Mesenchymal stem cell (in vitro differentiated cells and primary cell): Measurements from ENCODE around the gene HIF1A.
"Not testable (repeated sequence)": the region's sequence is repeated elsewhere in the genome, so short reads cannot be mapped to it uniquely, and the experiment has no call there.

Experiments
- DNase-seq: peaks from one replicate; pipeline ENCODE4 v3.0.0-alpha.2; 2013
- H2AFZ ChIP-seq: one replicate; pipeline ENCODE4 v1.6.1; 2013; ENCODE audit warnings: low read depth, mild to moderate bottlenecking, control low read depth, inconsistent platforms, low read length, moderate library complexity
- H2AK5ac ChIP-seq: 2 replicates; pipeline ENCODE4 v1.6.1; 2013; ENCODE audit warnings: low read length, moderate library complexity, mild to moderate bottlenecking, inconsistent platforms; ENCODE audit not compliant: severe bottlenecking
- H2BK120ac ChIP-seq: one replicate; pipeline ENCODE4 v1.6.1; 2013; ENCODE audit warnings: low read depth, mild to moderate bottlenecking, inconsistent platforms, low read length, moderate library complexity
- H2BK12ac ChIP-seq, 2 experiments: one replicate each; pipeline ENCODE4 v1.6.1; 2013; ENCODE audit warnings: inconsistent platforms in 2 of 2, low read length in 2 of 2, mild to moderate bottlenecking in 2 of 2, moderate library complexity in 2 of 2, control low read depth in 1 of 2
- H2BK15ac ChIP-seq: one replicate; pipeline ENCODE4 v1.6.1; 2013; ENCODE audit warnings: mild to moderate bottlenecking, low read depth, inconsistent platforms; ENCODE audit not compliant: poor library complexity, severe bottlenecking
- H2BK5ac ChIP-seq: 2 replicates; pipeline ENCODE4 v1.6.1; 2013; ENCODE audit warnings: low read depth, mild to moderate bottlenecking, low read length, control low read depth, inconsistent platforms; ENCODE audit not compliant: poor library complexity, severe bottlenecking
- H3K14ac ChIP-seq, 2 experiments: one replicate each; pipeline ENCODE4 v1.6.1; 2013; ENCODE audit warnings: inconsistent platforms in 2 of 2, low read length in 2 of 2, control low read depth in 1 of 2, mild to moderate bottlenecking in 1 of 2, moderate library complexity in 1 of 2
- H3K18ac ChIP-seq, 2 experiments: one replicate each; pipeline ENCODE4 v1.6.1; 2013; ENCODE audit warnings: inconsistent platforms in 2 of 2, low read length in 2 of 2, control low read depth in 1 of 2, low read depth in 1 of 2, mild to moderate bottlenecking in 1 of 2
- H3K23ac ChIP-seq, 2 experiments: one replicate each; pipeline ENCODE4 v1.6.1; 2013; ENCODE audit warnings: inconsistent platforms in 2 of 2, low read length in 2 of 2, mild to moderate bottlenecking in 2 of 2, moderate library complexity in 2 of 2, control low read depth in 1 of 2
- H3K27ac ChIP-seq: 2 replicates; pipeline ENCODE4 v1.5.1; 2013; ENCODE audit warnings: mild to moderate bottlenecking, moderate library complexity, low read length, control low read depth, inconsistent platforms; ENCODE audit not compliant: poor library complexity, severe bottlenecking
- H3K27me3 ChIP-seq, 2 experiments: 2 replicates each; pipeline versions ENCODE4 v1.6.1 to v1.7.0; 2013; ENCODE audit warnings: low read length in 2 of 2, mild to moderate bottlenecking in 2 of 2, moderate library complexity in 2 of 2, control low read depth in 1 of 2, inconsistent platforms in 1 of 2; ENCODE audit not compliant: control insufficient read depth in 1 of 2, insufficient read depth in 1 of 2
- H3K36me3 ChIP-seq, 2 experiments: 2 replicates each; pipeline versions ENCODE4 v1.6.1 to v1.7.0; 2013; ENCODE audit warnings: low read length in 2 of 2, control low read depth in 1 of 2, inconsistent platforms in 1 of 2, low read depth in 1 of 2, mild to moderate bottlenecking in 1 of 2; ENCODE audit not compliant: insufficient read depth in 2 of 2, control insufficient read depth in 1 of 2
- H3K4ac ChIP-seq, 2 experiments: one replicate each; pipeline ENCODE4 v1.6.1; 2013; ENCODE audit warnings: inconsistent platforms in 2 of 2, low read length in 2 of 2, mild to moderate bottlenecking in 2 of 2, moderate library complexity in 2 of 2, control low read depth in 1 of 2, low read depth in 1 of 2
- H3K4me1 ChIP-seq: 2 replicates; pipeline ENCODE4 v1.6.1; 2013; ENCODE audit warnings: low read depth, low read length, control low read depth; ENCODE audit not compliant: control insufficient read depth, insufficient read depth
- H3K4me2 ChIP-seq: 2 replicates; pipeline ENCODE4 v1.6.1; 2013; ENCODE audit warnings: low read length, mild to moderate bottlenecking, inconsistent platforms; ENCODE audit not compliant: poor library complexity, severe bottlenecking
- H3K4me3 ChIP-seq, 2 experiments: 2 replicates each; pipeline versions ENCODE4 v1.5.1 to v1.7.0; 2013; ENCODE audit warnings: low read length in 2 of 2, mild to moderate bottlenecking in 2 of 2, control low read depth in 1 of 2, low read depth in 1 of 2; ENCODE audit not compliant: insufficient read depth in 1 of 2
- H3K79me1 ChIP-seq: replicated peaks from 2 replicates; pipeline ENCODE4 v1.6.1; 2013; ENCODE audit warnings: mild to moderate bottlenecking, control low read depth, low read length, inconsistent platforms; ENCODE audit not compliant: poor library complexity, severe bottlenecking
- H3K9ac ChIP-seq: 2 replicates; pipeline ENCODE4 v1.7.0; 2013; ENCODE audit warnings: mild to moderate bottlenecking, low read length, moderate library complexity
- H3K9me3 ChIP-seq: 2 replicates; pipeline ENCODE4 v1.7.0; 2013; ENCODE audit warnings: mild to moderate bottlenecking, low read length; ENCODE audit not compliant: control insufficient read depth
- H4K8ac ChIP-seq: one replicate; pipeline ENCODE4 v1.6.1; 2013; ENCODE audit warnings: inconsistent platforms, mild to moderate bottlenecking, low read length, moderate library complexity
- H4K91ac ChIP-seq: one replicate; pipeline ENCODE4 v1.6.1; 2013; ENCODE audit warnings: mild to moderate bottlenecking, low read length, inconsistent platforms
- WGBS: methylation state at CpG from one replicate; pipeline ENCODE4 v1.1.7; 2013; ENCODE audit warnings: mixed read lengths; 5-methylcytosine and 5-hydroxymethylcytosine counted together

The HIF1A gene

GRCh38 chr14:61706096-61706690 is 10.9 kb downstream of the HIF1A start:
- no peak overlapping the region for H2AK5ac ChIP-seq
- peak overlapping the region; percentile 50 for H3K4me2 ChIP-seq
- no peak overlapping the region for H2BK12ac ChIP-seq
- H2BK5ac ChIP-seq: no peak overlapping the region
- H3K27ac ChIP-seq: peak overlapping the region; percentile 47
- peaks cover 0 to 3% of the 10 kb centered on the region in 2 experiments for H3K36me3 ChIP-seq
- peak overlapping the region; percentile 29 for H3K9ac ChIP-seq
- peak overlapping the region in 1 of 2 experiments; percentile 58 for H3K4me3 ChIP-seq
- no peaks in the 10 kb centered on the region for H3K27me3 ChIP-seq
- H3K4me1 ChIP-seq: peaks cover 1% of the 10 kb centered on the region
- no peak overlapping the region for H3K4ac ChIP-seq
- no peak overlapping the region for H3K14ac ChIP-seq
- no peaks in the 10 kb centered on the region for H3K79me1 ChIP-seq
- H3K23ac ChIP-seq: no peak overlapping the region
- no peak overlapping the region for H4K8ac ChIP-seq
- H3K18ac ChIP-seq: no peak overlapping the region
- no peak overlapping the region for H2AFZ ChIP-seq
- H2BK15ac ChIP-seq: no peak overlapping the region
- H3K9me3 ChIP-seq: no peaks in the 10 kb centered on the region
- DNase-seq: no peak
- H2BK120ac ChIP-seq: no peak overlapping the region
- no peak overlapping the region for H4K91ac ChIP-seq
- 97% methylated on average over 3 of the region's 3 CpGs for WGBS

- not testable (repeated sequence) for H3K4me1 ChIP-seq, H3K23ac ChIP-seq, H2BK15ac ChIP-seq, DNase-seq, H3K4me3 ChIP-seq, H3K14ac ChIP-seq, H2BK120ac ChIP-seq, H3K9me3 ChIP-seq, H4K8ac ChIP-seq, H3K9ac ChIP-seq, H3K4me2 ChIP-seq, H2BK5ac ChIP-seq, H3K27ac ChIP-seq, H4K91ac ChIP-seq, H2BK12ac ChIP-seq, H2AFZ ChIP-seq, H2AK5ac ChIP-seq, H3K18ac ChIP-seq, H3K4ac ChIP-seq, H3K79me1 ChIP-seq, H3K36me3 ChIP-seq, H3K27me3 ChIP-seq
- 100% methylated on average over 2 of the region's 4 CpGs for WGBS
These were observed 12.5 kb downstream of the HIF1A start for GRCh38 chr14:61707774-61708173.

GRCh38 chr14:61708693-61709092 is 13.4 kb downstream of the HIF1A start:
- H2BK120ac ChIP-seq, H3K27me3 ChIP-seq, H3K4me2 ChIP-seq, H3K4me1 ChIP-seq, H3K4me3 ChIP-seq, H3K79me1 ChIP-seq, H3K4ac ChIP-seq, H3K27ac ChIP-seq, H3K14ac ChIP-seq, H2AK5ac ChIP-seq, H2BK5ac ChIP-seq, H2AFZ ChIP-seq, H3K9me3 ChIP-seq, H3K18ac ChIP-seq, H2BK15ac ChIP-seq, H3K36me3 ChIP-seq, H3K23ac ChIP-seq, H4K91ac ChIP-seq, H3K9ac ChIP-seq, DNase-seq, H2BK12ac ChIP-seq, H4K8ac ChIP-seq: not testable (repeated sequence)
- WGBS: 95% methylated on average over 3 of the region's 4 CpGs

- H2BK5ac ChIP-seq: no peak overlapping the region
- H3K4me1 ChIP-seq: peaks cover 8% of the 10 kb centered on the region
- H3K27me3 ChIP-seq: no peaks in the 10 kb centered on the region
- H3K4me3 ChIP-seq: peak overlapping the region in 1 of 2 experiments; percentile 22
- no peak overlapping the region for H3K4ac ChIP-seq
- H4K8ac ChIP-seq: no peak overlapping the region
- no peak overlapping the region for H2BK15ac ChIP-seq
- no peak overlapping the region for H3K18ac ChIP-seq
- H2AK5ac ChIP-seq: no peak overlapping the region
- no peaks in the 10 kb centered on the region for H3K9me3 ChIP-seq
- H2BK120ac ChIP-seq: no peak overlapping the region
- peaks cover 0 to 2% of the 10 kb centered on the region in 2 experiments for H3K36me3 ChIP-seq
- no peak overlapping the region for H2BK12ac ChIP-seq
- peak overlapping the region; percentile 8 for H3K9ac ChIP-seq
- H3K27ac ChIP-seq: peak overlapping the region; percentile 38
- H3K14ac ChIP-seq: no peak overlapping the region
- H4K91ac ChIP-seq: no peak overlapping the region
- DNase-seq: peak; percentile 56
- H3K23ac ChIP-seq: no peak overlapping the region
- 77% methylated on average over 11 of the region's 12 CpGs for WGBS
- no peak overlapping the region for H2AFZ ChIP-seq
- no peaks in the 10 kb centered on the region for H3K79me1 ChIP-seq
- H3K4me2 ChIP-seq: peak overlapping the region; percentile 42
These were observed 15.8 kb downstream of the HIF1A start for GRCh38 chr14:61710853-61711817.
